Vagina (tissue), 2 donors: ENCODE measurements around the gene NELFB. TPM values are rescaled to one million over a fixed set of nuclear protein-coding genes. Genes with fewer than 3 reads are reported as not detected.

Experiments
- DNase-seq, 2 donors: peaks; one replicate each; pipeline ENCODE4 v3.0.0-alpha.2; 2017; ENCODE audit errors: extremely low spot score in 2 of 2
- H3K27ac ChIP-seq: fragments of 200-600 bp; sonication (generic); one replicate; pipeline ENCODE4 v1.5.1; 2019
- H3K27me3 ChIP-seq: fragments of 200-600 bp; sonication (generic); one replicate; pipeline ENCODE4 v1.5.1; 2019
- H3K36me3 ChIP-seq, 2 donors: fragments of 200-600 bp; sonication (generic); one replicate each; pipeline ENCODE4 v1.5.1; 2017 to 2019
- H3K4me1 ChIP-seq: fragments of 200-600 bp; sonication (generic); one replicate; pipeline ENCODE4 v1.5.1; 2019
- H3K4me3 ChIP-seq, 2 donors: fragments of 200-600 bp; sonication (generic); 1 replicate in 1 of 2; 2 replicates in 1 of 2; pipeline ENCODE4 v1.5.1; 2016 to 2019
- H3K9me3 ChIP-seq: fragments of 200-600 bp; sonication (generic); one replicate; pipeline ENCODE4 v1.5.1; 2019
- CTCF ChIP-seq, 3 experiments: fragments of 450-650 bp in 2 of 3; fragments of 200-600 bp in 1 of 3; sonication (generic) in 1 of 3; IDR thresholded peaks; one replicate each; pipeline ENCODE4 v1.5.1; 2017 to 2019; ENCODE audit warnings: antibody characterized with exemption in 3 of 3, mild to moderate bottlenecking in 2 of 3, moderate library complexity in 2 of 3
- POLR2A ChIP-seq, 2 donors: fragments of 450-650 bp; IDR thresholded peaks; one replicate each; pipeline ENCODE4 v1.6.1; 2017; ENCODE audit warnings: antibody characterized with exemption in 2 of 2, mild to moderate bottlenecking in 2 of 2, moderate library complexity in 2 of 2
- POLR2AphosphoS5 ChIP-seq, 2 donors: sonication (generic); formaldehyde crosslinking; IDR thresholded peaks; one replicate each; pipeline ENCODE4 v1.9.0; 2017; ENCODE audit warnings: antibody characterized with exemption in 2 of 2, mild to moderate bottlenecking in 2 of 2, low read depth in 1 of 2; ENCODE audit not compliant: insufficient read depth in 1 of 2
- intact Hi-C: fragments of 100-400 bp; cut with DNase I; formaldehyde crosslinking; loops from one replicate; pipeline ENCODE4 v1.15.1; 2023
- total RNA-seq: library from RNA; depleted of rRNA; stranded (reverse); fragments of >200 nt; gene quantifications from one replicate; pipeline ENCODE4 v1.2.3, GENCODE V29; 2016

Gene NELFB
- total RNA-seq, 1 donor from 2014 or later, result 44.0 TPM

DNA sequence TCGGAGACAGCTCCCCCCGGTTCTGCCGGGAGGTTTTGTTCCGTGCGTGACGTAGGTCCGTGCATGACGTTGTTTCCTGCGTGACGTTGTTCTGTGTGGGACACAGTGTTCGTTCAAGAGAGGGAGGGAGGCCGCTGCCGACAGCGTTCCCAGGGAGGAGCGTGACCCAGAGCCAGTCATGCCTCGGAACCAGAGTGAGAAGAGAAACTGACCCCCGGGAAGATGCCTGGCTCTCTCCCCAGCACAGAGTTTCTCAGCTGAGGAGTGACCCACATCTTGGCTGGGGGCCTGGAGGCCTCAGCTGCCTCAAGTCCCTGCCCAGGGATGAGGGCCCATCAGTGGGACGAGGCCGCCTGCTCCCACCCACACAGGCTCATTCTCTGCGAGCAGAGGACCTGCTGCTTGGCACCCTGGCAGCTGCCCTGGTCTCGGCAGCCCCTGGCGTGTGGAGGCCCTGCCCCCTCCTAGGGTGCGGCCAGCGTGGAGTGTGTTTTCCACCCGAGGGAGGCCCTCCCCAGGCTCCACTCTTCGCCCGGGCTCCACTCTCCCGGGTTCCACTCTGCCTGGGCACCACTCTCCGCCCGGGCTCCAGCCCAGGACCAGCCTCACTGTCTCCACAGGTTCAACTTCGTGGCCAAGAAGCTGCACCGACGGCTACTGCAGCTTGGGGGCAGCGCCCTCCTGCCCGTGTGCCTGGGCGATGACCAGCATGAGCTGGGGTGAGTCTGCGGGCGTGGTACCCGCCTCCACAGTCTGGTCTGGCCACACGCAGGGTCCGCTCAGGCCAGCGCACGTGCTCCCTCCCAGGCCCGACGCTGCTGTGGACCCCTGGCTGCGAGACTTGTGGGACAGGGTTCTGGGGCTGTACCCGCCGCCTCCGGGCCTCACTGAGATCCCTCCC, 41.7 kb upstream of the NELFB start:
- no peaks in the 10 kb centered on the region for H3K9me3 ChIP-seq

DNA sequence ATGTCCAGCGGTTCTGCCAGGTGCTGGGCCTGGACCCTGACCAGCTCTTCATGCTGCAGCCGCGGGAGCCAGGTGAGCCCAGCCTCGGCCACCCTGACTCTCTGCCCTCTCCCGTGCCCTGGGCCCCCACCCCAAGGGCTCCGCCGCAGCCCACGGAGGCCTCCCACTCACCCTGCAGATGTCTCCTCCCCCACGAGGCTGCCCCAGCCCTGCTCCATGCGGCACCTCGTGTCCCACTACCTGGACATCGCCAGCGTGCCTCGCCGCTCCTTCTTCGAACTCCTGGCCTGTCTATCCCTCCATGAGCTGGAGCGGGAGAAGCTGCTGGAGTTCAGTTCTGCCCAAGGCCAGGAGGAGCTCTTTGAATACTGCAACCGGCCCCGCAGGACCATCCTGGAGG, 40.5 kb upstream of the NELFB start:
- Histone ChIP-seq H3K27me3 (no peaks in the 10 kb centered on the region), H3K27ac (no peak overlapping the region), H3K9me3 (no peaks in the 10 kb centered on the region), H3K36me3 (no peaks in the 10 kb centered on the region), H3K4me3 (no peak overlapping the region), H3K4me1 (peaks cover 15% of the 10 kb centered on the region)
- no peak for DNase-seq
- TF ChIP-seq POLR2AphosphoS5 (IDR thresholded peaks at IDR 0.05; ENCODE audit: insufficient read depth in 1 of 2, low read depth in 1 of 2) (no peak), POLR2A (IDR thresholded peaks at IDR 0.05) (no peak), CTCF (IDR thresholded peaks at IDR 0.05) (no peak)
- intact Hi-C loops, result no loop called here

More for the DNA sequence above, 41.7 kb upstream of the NELFB start:
- Histone ChIP-seq H3K27ac (no peak overlapping the region), H3K36me3 (no peaks in the 10 kb centered on the region), H3K4me1 (peaks cover 10% of the 10 kb centered on the region), H3K27me3 (no peaks in the 10 kb centered on the region), H3K4me3 (no peak overlapping the region)
- intact Hi-C loops, result no loop called here
- DNase-seq, result no peak
- no peak for TF ChIP-seq CTCF (IDR thresholded peaks at IDR 0.05)

DNA sequence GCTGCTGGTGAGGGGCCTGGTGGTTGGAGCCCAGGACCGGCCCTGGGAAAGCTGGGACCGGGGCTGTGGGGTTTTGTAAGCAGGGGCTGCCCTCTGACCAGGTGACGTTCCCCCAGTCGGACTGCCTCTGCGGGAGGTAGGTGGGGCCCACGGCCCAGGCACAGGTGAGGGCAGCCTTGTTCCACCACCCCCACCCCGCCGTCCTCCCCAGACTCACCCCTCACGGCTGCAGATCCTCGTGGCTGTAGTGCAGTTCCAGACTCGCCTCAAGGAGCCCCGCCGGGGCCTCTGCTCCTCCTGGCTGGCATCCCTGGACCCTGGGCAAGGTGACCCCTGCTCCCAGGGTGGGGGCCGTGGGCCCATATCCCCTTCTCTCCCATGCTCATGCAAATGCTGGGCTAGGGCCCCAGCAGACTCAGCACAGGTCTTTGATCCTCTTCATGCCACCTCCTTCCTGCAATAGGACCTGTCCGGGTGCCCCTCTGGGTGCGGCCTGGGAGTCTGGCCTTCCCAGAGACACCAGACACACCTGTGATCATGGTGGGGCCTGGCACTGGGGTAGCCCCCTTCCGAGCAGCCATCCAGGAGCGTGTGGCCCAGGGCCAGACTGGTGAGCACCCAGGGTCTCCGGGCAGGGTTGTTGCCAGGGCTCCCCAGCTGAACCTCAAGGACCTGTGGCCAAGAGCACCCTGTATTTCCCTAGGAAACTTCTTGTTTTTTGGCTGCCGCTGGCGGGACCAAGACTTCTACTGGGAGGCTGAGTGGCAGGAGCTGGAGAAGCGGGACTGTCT, 39.7 kb upstream of the NELFB start:
- intact Hi-C loops, result no loop called here

GRCh38 chr9:137216188-137216965, 38.8 kb upstream of the NELFB start:
- H3K27me3 ChIP-seq, result no peaks in the 10 kb centered on the region
- no peaks in the 10 kb centered on the region for H3K36me3 ChIP-seq
- no peak overlapping the region for H3K27ac ChIP-seq
- TF ChIP-seq POLR2A (IDR thresholded peaks at IDR 0.05), result no peak
- TF ChIP-seq CTCF (IDR thresholded peaks at IDR 0.05), result no peak
- TF ChIP-seq POLR2AphosphoS5 (IDR thresholded peaks at IDR 0.05; ENCODE audit: insufficient read depth in 1 of 2, low read depth in 1 of 2), result no peak
- intact Hi-C loops, result no loop called here
- DNase-seq, result no peak
- no peaks in the 10 kb centered on the region for H3K9me3 ChIP-seq
- H3K4me3 ChIP-seq, result no peak overlapping the region
- H3K4me1 ChIP-seq, result peaks cover 20% of the 10 kb centered on the region

More for the DNA sequence above, 39.7 kb upstream of the NELFB start:
- Histone ChIP-seq H3K27me3 (no peaks in the 10 kb centered on the region), H3K36me3 (no peaks in the 10 kb centered on the region), H3K4me3 (no peak overlapping the region), H3K4me1 (peaks cover 15% of the 10 kb centered on the region), H3K27ac (no peak overlapping the region), H3K9me3 (no peaks in the 10 kb centered on the region)
- TF ChIP-seq POLR2A (IDR thresholded peaks at IDR 0.05), result no peak
- no peak for TF ChIP-seq CTCF (IDR thresholded peaks at IDR 0.05)
- no peak for TF ChIP-seq POLR2AphosphoS5 (IDR thresholded peaks at IDR 0.05; ENCODE audit: insufficient read depth in 1 of 2, low read depth in 1 of 2)
- no peak for DNase-seq
